ENCODE data around the gene LARP4B.

The LARP4B gene

GRCh38 chr10:865924-866576, 65.5 kb downstream of the LARP4B start:
- no peak for DNase-seq

- no peak for DNase-seq
Measured at GRCh38 chr10:865257-865656, 66.2 kb downstream of the LARP4B start.

- no peak for DNase-seq
Measured at GRCh38 chr10:860519-860918, 71.0 kb downstream of the LARP4B start.

GRCh38 chr10:856416-857157, 74.9 kb downstream of the LARP4B start:
- no peak for DNase-seq

- no peak for DNase-seq
Measured at GRCh38 chr10:855671-856070, 75.8 kb downstream of the LARP4B start.

GRCh38 chr10:855079-855478, 76.4 kb downstream of the LARP4B start:
- no peak for DNase-seq

GRCh38 chr10:853017-853416, 78.5 kb downstream of the LARP4B start:
- DNase-seq: no peak

- DNase-seq: no peak
Measured at GRCh38 chr10:852386-852785, 79.1 kb downstream of the LARP4B start.

- no peak for DNase-seq
Measured at GRCh38 chr10:851901-852300, 79.6 kb downstream of the LARP4B start.

GRCh38 chr10:850093-850492, 81.4 kb downstream of the LARP4B start:
- DNase-seq: no peak

GRCh38 chr10:847868-848267, 83.6 kb downstream of the LARP4B start:
- no peak for DNase-seq

GRCh38 chr10:846126-846685, 85.3 kb downstream of the LARP4B start:
- DNase-seq: no peak

- DNase-seq: no peak
Measured at GRCh38 chr10:845526-845925, 86.0 kb downstream of the LARP4B start.

- no peak for DNase-seq
Measured at GRCh38 chr10:844552-844951, 87.0 kb downstream of the LARP4B start.

- DNase-seq: no peak
Measured at GRCh38 chr10:843703-844102, 87.8 kb downstream of the LARP4B start.

- no peak for DNase-seq
Measured at GRCh38 chr10:842795-843194, 88.7 kb downstream of the LARP4B start.

- no peak for DNase-seq
Measured at GRCh38 chr10:841535-841934, 90.0 kb downstream of the LARP4B start.

- DNase-seq: no peak
Measured at GRCh38 chr10:839550-840205, 91.8 kb downstream of the LARP4B start.

GRCh38 chr10:836782-837181, 94.7 kb downstream of the LARP4B start:
- no peak for DNase-seq

- no peak for DNase-seq
Measured at GRCh38 chr10:834493-834892, 97.0 kb downstream of the LARP4B start.

- DNase-seq: no peak
Measured at GRCh38 chr10:829241-829640, 102.3 kb downstream of the LARP4B start.

GRCh38 chr10:828191-828590, 103.3 kb downstream of the LARP4B start:
- no peak for DNase-seq

GRCh38 chr10:824946-825345, 106.6 kb downstream of the LARP4B start:
- DNase-seq: no peak

GRCh38 chr10:824497-824896, 107.0 kb downstream of the LARP4B start:
- no peak for DNase-seq
